Measurements from ENCODE around the gene SPG7.
A peak's percentile ranks its signal among the peaks of the same experiment; 100 is the strongest.

SPG7 gene

GRCh38 chr16:89485701-89486246 is 22.4 kb upstream of the SPG7 start:
- DNase-seq, result no peak

DNA sequence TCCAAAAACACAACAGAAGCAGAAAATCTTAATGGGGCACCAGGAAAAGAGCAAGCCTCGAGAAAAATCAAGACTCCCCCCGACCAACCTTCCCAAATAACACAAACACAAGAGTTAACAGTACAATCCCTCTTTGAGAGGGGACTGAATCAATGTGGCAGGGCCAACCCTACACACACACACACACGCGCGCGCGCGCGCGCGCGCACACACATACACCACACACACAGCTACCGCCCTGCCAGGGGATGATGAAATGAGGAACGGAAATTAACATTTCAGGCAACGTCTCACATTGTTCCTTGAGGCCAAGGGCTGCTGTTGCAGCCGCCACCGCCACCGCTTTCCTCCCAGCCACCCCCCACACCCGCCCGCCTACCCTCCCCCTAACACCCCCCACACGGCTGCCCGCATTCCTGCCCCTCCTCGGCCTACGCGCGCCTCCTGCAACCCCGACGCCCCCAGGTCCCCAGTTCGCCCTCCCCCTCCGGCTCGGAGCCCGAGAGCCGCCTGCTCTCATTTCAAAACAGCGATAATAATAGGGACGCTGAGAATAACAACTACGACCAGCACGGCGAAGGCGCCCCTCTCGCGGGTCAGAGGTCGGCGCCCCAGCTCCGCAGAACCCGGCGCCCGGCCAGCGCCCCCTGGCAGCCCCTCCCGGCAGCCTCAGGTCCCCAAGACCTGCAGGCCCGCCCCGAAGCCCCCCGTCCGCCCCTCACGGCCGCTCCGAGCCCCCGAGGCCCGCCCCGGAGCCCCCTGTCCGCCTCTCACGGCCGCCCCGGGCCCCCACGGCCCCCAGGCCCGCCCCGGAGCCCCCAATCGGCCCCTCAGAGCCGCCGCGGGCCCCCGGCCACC is 18.9 kb upstream of the SPG7 start:
- peak; percentile 89 for DNase-seq

DNA sequence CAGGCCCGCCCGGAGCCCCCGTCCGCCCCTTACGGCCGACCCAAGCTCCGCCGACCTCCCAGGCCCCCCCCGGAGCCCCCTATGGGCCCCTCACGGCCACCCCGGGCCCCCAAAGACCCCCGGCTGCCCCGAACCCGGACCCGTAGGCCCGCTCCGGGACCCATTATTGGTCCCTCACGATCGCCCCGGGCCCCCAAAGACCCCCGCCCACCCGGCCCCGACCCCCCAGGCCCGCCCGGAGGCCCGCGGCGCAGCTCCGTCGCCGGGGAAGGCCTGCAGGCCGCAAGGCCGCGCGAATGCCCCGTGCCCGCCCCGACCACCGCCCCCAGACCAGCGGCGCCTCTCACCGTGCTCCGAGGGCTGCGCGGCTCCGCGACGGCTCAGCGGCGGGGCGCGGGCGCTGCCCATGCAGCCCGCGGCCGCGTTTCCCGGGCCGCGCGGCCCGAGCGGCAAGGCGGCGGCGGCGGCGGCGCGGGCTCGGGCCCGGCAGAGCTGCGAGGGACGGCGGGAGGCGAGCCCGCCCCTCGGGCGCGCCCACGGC is 18.2 kb upstream of the SPG7 start:
- no peak for DNase-seq

GRCh38 chr16:89490439-89491237 is 17.6 kb upstream of the SPG7 start, which contains the start of gene ANKRD11:
Gene ANKRD11 (minus strand): TSS chr16:89490561. CDS start chr16:89317019, 173,542 bp downstream.
- DNase-seq, result peak; percentile 100

GRCh38 chr16:89491238-89491869 is 16.8 kb upstream of the SPG7 start:
- DNase-seq, result no peak

DNA sequence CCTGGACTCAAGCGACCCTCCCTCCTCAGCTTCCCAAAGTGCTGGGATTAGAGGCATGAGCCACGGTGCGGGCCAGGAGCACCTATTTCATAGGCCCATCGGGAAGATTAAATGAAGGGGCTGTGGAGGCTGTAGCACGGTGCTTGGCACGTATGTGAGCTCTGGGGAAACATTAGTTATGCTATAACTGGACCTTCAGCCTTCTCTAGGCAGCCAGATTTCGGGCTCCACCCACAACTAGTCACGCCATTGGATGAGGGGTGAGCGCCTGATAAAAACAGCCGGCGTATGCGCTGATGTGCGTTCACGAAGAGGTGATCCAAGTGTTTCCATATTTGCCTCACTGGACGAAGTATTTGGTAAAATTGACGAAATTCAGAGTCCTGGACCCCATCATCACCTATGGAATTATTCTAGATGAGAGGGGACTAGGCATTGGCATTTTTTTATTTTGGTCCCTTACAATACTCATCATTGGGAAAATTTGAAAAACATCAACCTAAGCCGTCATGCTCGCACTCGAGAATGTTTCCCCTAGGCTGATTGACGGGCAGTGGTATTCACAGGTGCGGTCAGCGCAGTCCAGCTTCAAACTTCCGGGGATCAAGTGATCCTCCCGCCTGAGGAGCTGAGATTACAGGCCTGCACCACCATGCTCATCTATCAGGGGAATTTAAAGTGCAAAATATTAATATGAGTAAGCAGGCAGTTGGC is 16.1 kb upstream of the SPG7 start:
- DNase-seq, result no peak

GRCh38 chr16:89493776-89494175 is 14.4 kb upstream of the SPG7 start:
- no peak for DNase-seq

DNA sequence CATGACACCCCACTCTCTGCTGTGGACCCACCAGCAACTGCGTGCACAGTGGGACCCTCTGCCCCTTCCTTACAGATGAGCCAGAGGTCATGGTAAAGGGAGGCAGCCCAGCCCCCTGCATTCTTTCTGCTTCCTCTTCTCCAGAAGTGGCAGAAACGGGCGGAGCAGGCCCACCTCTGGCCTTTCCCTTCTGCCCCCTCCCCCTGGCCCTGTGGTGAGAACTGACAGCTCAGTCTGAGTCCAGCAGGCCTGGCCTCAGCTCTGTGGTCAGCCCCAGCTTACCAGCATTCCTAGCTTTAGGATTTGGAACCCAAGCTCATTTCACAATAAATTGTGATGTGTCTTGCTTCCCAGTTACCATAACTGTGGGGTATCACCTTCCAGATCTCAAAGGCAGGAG is 13.1 kb upstream of the SPG7 start:
- DNase-seq, result no peak

DNA sequence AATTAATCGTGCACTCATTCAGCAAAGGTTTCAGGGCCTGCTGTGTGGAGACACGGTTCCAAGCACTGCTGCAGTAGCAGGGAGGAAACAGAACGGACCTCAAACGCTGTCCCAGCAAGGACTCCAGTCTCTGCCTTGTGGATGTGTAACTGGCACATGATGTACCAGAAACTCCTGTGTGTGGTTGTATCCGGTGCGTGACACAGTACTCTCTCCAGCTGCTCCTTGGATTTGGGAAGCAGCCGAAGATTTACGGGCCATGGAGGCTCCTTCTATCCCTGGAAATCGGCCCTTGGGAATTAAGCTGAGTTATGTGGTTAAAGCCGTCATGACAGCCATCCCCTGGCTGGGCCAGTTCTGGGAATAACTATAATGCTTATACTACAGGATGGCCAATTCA is 9.4 kb upstream of the SPG7 start:
- no peak for DNase-seq

- no peak for DNase-seq
Observed at GRCh38 chr16:89499767-89500166, 8.4 kb upstream of the SPG7 start.

- no peak for DNase-seq
Observed at GRCh38 chr16:89502081-89502843, 5.9 kb upstream of the SPG7 start.

GRCh38 chr16:89504091-89504490 is 4.1 kb upstream of the SPG7 start:
- no peak for DNase-seq

DNA sequence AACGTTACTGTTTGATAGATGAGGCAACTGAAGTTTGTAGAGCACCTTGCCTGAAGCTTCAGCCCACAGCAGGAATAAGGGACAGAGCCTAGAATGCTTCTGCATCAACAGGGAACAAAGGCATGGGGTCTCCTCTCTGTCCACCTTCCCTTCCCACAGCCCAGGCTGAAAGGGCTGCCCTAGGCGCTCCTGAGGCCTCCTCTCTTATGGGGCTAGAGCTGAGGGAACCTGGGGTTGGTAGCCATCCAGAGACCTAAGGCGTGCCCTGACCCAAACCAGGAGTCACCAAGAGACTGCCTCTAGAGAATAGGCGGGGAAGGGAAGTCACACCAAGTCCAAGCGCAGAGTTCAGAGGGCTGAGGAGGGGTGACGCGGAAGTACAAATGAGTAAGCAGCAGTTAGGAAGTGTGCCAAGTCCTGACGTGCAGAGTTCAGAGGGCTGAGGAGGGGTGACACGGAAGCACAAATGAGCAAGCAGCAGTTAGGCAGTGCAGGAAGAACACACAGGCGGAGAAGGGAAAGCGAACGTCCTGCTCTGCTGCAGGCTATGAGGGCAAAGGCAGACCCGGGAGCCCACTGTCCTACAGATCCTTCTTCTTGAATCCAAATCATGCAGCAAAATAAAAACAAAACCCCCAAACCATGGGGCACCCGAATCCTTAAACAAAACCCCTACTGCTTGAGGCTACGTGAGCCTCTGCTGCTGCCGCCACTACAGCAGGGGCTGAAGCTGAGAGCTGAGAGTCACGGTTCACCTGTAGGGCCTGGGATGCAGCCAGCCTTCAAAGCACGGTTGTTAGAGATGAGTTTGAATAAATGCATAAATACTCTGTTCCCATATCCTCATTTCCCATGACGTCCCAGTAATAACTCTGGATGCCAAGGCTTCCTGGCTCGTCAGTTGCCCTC is 2.7 kb upstream of the SPG7 start:
- peak; percentile 89 for DNase-seq

DNA sequence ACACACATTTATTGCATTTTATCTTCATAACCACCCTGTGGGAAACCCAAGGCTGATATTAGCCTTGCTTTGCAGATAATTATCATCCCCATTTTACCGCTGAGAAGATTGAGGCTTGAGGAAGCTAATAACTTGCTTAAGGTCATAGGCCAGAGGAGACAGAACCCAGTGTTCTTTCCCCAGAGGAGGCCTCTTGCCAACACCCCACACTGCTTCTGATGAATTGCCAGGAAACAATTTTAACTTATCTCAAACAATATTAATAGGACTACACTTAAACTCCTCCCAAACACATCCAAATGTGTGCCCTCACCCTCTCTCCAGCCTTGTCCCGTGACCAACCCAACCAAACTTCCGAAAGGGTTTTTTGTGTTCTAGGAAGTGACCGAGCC is 2.1 kb upstream of the SPG7 start:
- DNase-seq, result no peak

- peak; percentile 25 for DNase-seq
Observed at GRCh38 chr16:89506791-89507191, 1.4 kb upstream of the SPG7 start.

DNA sequence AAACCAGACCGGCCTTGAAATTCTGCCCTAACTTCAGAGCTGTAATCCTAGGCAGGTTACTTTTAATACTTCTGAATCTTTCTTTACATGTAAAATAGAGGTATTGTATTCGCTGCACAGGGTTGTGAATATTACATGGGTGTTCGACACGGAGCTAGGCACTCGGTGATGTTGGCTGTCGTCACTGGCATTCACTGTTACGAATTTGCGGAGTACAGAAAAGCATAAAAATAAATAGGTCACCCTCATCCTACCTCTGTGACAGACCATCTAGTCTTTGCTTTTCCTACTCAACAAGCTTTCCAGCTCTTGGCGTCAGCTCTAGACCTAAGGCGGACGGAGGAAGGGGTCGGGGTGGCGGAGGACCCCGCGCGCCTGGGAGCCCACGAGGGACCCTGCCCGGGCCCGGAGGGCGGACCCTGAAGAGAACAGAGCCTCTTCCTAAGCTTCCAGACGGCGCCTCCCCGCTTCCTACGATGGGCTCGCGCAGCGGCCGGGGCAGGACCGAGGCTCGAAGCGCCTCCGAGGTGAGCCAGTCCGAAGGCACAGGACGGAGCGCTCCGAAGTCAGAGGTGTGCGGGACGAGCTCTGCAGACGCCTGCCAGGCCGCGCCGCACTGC is 879 bp upstream of the SPG7 start:
- no peak for DNase-seq

- no peak for DNase-seq
Observed at GRCh38 chr16:89510526-89510925, 2.3 kb downstream of the SPG7 start.

DNA sequence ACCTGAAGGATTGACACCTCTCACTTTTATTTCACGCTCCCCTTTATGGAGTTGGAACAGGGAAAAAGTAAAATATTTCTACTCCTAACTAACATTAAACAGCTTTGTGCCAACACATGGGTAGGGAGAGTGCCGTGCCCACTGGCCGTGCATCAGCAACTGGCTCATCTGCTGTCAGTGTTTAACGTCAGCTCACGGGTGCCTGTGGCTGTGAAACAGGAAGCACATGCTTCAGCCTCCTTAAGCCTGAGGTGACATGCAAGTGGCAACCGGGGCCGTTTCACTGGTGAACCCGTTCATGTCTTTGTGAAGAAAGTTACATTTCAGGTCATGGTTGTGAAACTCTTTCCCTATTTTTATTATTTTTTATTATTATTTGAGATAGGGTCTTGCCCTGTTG is 3.2 kb downstream of the SPG7 start:
- DNase-seq, result no peak

DNA sequence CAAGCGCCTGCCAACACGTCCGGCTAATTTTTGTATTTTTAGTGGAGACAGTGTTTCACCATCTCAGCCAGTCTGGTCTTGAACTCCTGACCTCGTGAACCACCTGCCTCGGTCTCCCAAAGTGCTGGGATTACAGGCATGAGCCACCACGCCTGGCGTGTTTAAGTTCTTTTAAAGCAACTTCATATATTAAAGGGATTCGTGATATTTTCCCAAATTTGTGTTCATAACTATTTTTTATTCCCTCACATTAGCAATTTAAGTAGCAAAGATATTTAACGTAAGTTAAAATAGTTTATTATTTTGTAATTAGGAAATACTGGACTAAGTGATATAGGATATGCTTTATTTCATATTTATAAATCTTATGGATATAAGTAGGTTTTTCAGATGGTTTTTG is 4.2 kb downstream of the SPG7 start:
- no peak for DNase-seq

GRCh38 chr16:89517128-89517527 is 8.9 kb downstream of the SPG7 start:
- no peak for DNase-seq
